NK-92 (cell line): ENCODE results near the gene CSTF1.

Source experiments
- DNase-seq: peaks from one replicate; lab custom pipeline; 2025; ENCODE audit not compliant: unreplicated experiment; lab: John Stamatoyannopoulos, UW

The CSTF1 gene

DNA sequence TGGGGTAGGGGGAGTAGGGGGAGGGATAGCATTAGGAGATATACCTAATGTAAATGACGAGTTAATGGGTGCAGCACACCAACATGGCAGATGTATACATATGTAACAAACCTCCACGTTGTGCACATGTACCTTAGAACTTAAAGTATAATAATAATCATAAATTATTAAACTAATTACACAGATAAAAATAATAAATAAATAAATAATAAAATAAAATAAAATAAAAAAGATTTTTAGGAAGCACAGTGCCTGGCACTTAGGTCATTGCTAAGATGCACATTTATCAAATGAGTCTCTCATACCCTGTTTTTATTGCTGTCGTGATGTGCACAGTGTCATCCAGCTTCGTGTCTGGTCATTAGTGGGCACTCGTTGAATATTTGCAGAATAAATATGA lies 57.0 kb downstream of the CSTF1 start:
- DNase-seq = no peak

DNA sequence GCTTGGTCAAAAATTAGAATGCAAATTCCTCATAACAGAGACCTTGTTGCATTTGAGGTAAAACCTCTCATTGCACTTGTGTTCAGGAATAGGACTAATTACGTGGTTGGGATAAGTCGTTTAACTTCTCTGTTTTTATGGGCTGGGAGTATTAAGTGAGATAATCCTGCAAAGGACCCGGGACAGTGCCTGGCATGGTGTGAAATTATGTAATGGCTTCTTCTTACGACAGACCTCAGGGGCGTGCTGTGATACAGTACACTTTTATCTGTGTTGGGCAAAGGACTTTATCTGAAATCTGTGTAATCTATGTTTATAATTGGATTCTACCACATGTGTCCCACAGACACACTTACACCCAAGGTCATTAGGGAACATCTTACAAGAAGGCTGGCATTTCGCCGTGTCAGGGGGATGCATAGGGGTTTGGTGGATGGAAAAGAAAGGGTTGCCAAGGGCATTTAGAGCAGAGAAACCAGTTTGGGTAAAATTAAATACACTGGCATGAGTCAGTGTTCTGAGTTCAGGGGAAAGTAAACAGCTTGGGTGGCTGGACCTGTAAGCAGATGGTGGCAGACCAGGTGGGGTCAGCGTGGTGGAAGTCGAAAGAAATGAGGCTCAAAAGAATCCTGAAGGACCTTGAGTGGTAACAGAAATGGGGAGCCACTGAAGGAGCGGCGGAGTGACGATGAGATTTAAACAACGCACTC lies 58.8 kb downstream of the CSTF1 start:
- DNase-seq = no peak

DNA sequence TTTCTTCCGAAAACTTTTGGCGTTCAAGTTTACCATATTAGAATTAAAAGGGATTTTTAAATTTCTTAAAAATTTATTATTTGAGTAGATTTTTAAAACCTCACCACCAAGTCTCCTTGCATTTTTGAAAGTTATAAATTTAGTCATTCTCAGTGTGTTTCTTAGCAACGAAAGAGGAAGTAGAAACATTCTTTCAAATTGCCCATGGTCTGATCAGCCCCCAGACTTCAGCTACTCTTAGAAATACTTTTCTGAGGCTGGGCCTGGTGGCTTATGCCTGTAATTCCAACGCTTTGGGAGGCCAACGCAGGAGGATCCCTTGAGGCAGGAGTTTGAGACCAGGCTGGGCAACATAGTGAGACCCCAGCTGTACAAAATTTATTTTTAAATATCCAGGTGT lies 60.9 kb downstream of the CSTF1 start:
- no peak for DNase-seq

DNA sequence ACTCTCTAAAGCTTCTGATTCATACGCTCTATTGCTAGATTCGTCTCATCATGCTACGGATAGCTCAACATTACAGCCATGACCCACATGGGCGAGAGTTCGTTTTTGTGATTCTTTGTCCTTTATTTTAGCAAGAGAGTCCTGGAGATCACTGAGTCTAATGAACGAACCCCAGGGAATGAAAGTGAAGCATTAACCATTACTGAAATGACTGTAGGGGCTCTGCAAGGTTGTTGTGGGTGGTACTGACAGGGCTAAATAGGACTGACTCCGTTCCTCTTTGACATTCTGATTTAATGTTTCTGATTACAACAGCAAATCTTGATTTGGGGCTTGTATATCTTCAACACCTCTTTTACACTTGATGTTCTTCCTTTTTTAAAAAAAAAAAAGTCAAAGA lies 62.3 kb downstream of the CSTF1 start:
- DNase-seq = no peak
